Measurements from ENCODE around the gene HOXA3. TPM values are rescaled to one million over a fixed set of nuclear protein-coding genes. Genes with fewer than 3 reads are reported as not detected.

The HOXA3 gene
- total RNA-seq, 1 donor from 2014 or later = not detected

- intact Hi-C loops (cut with micrococcal nuclease) = loop anchor here (5.0 kb wide), 8 partner anchors 63 to 1247 kb away; partner anchors contain the start of genes HIBADH, SNX10 and TAX1BP1
- Mint-ChIP-seq H3K36me3 (ENCODE audit: low read depth) (peaks cover 15% of the 10 kb centered on the region), H3K27me3 (peaks cover 70% of the 10 kb centered on the region), H3K27ac (no peak overlapping the region), H3K9me3 (no peaks in the 10 kb centered on the region), H3K4me1 (peaks cover 46% of the 10 kb centered on the region), H3K4me3 (peak overlapping the region; percentile 15)
- TF ChIP-seq, protein P1, sequence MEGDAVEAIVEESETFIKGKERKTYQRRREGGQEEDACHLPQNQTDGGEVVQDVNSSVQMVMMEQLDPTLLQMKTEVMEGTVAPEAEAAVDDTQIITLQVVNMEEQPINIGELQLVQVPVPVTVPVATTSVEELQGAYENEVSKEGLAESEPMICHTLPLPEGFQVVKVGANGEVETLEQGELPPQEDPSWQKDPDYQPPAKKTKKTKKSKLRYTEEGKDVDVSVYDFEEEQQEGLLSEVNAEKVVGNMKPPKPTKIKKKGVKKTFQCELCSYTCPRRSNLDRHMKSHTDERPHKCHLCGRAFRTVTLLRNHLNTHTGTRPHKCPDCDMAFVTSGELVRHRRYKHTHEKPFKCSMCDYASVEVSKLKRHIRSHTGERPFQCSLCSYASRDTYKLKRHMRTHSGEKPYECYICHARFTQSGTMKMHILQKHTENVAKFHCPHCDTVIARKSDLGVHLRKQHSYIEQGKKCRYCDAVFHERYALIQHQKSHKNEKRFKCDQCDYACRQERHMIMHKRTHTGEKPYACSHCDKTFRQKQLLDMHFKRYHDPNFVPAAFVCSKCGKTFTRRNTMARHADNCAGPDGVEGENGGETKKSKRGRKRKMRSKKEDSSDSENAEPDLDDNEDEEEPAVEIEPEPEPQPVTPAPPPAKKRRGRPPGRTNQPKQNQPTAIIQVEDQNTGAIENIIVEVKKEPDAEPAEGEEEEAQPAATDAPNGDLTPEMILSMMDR (IDR thresholded peaks at IDR 0.05) = no peak
- DNase-seq = no peak
- CTCF ChIA-PET = interaction anchor here (3.7 kb wide), 1 partner anchor 244 kb away, joined by 11 read pairs; no protein-coding TSS in a partner anchor
- no peak for ATAC-seq (ENCODE audit: low read depth)
- POLR2A ChIA-PET = no interaction called here
These were observed 53.6 kb downstream of the HOXA3 start for GRCh38 chr7:27098578-27099451.

DNA sequence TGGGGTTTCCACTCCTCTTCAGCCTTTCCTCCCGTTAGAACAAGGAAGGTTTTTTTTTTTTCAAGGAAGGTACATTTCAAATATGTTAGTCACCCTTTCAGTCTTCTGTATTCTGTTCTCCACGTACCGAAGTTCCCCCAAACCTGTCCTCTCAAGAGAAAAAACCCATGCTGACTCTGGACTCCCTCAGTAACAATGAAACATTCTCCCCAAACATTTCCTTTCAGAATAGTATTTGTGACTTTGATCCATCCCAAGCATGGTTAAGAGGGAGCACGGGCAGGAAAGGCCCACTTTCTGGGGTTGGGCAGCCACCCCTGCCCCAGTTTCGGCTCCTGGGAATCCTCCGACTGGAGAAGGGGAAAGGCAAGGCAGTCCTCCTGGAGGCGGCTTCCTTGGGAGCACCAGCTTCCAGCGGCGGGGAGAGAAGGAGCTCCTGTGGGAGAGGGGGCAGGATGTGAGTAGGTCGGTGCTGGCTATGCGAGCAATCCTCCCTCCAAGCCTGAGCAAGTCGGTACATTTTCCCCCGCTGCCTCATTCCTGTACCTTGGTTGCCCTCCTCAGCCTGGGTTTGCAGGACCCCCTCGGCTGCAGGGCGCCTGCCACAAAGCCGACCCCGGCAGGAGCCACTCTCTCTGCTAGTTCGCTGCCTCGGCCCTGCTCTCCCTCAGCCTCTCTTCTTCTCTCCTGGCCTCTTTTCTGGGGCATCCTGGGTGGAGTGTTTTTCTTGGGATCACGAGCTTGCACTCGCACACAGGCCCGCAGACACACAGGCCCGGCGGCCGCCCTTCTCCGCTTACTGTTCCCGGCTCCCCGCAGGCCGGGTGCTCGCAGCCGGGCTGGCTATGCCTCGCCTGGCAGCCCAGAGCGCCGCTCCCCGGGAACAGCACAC lies 54.5 kb downstream of the HOXA3 start:
- intact Hi-C loops (cut with micrococcal nuclease) = loop anchor here (2.0 to 5.0 kb wide), 13 partner anchors 33 to 1246 kb away; partner anchors contain the start of genes HIBADH, HOXA4, SNX10 and TAX1BP1
- CTCF ChIA-PET = interaction anchor here (3.7 kb wide), 1 partner anchor 243 kb away, joined by 11 read pairs; no protein-coding TSS in a partner anchor
- H3K4me1 Mint-ChIP-seq = peaks cover 45% of the 10 kb centered on the region
- POLR2A ChIA-PET = interaction anchor here (1.1 to 1.9 kb wide), 2 partner anchors 33 to 235 kb away, joined by 6 to 16 read pairs; partner anchors contain the start of gene HOXA4
- H3K27ac Mint-ChIP-seq = no peak overlapping the region
- peak overlapping the region; percentile 94 for H3K4me3 Mint-ChIP-seq
- H3K27me3 Mint-ChIP-seq = peaks cover 66% of the 10 kb centered on the region
- no peak for ATAC-seq (ENCODE audit: low read depth)
- DNase-seq = no peak
- H3K9me3 Mint-ChIP-seq = no peaks in the 10 kb centered on the region
- TF ChIP-seq, protein P1 (IDR thresholded peaks at IDR 0.05) = no peak
- peaks cover 15% of the 10 kb centered on the region for H3K36me3 Mint-ChIP-seq (ENCODE audit: low read depth)

DNA sequence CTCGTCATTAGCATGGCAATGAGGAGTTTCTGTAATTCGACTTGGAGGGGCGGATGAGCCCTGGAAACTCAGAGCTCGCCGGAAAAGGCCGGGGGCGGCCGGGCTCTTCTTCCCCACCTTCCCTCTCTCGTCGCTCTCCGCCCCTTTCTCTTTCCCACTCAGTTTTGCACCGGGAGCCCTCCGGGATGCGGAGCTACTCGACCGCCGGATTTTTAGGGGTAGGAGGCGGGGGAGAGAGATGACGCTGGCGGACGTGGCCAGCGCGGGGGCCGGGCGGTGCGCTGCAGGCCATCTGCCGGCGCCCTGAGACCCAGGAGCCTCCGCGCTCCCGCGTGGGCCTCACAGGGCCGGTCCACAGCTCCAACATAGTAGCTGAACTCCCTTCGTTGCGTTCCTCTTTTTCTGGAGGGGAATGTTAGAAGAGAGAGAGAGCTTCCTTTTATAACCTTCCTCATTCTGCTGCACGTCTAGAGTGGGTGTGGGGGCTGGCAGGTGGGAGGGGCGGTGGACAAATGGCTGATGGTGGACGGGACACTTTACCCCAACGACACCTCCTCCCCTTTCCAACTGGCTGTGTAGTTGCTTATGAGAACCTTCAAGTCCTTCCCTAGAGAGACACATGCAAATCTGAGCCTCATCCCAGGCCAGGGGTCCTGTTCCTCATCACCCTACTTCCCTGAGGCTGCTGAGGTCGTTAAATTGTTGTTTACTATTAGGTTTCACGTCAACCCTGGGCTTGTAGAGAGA lies 55.4 kb downstream of the HOXA3 start:
- DNase-seq (no peak), ATAC-seq (ENCODE audit: low read depth) (no peak)
- Mint-ChIP-seq H3K4me3 (peak overlapping the region; percentile 94), H3K4me1 (peaks cover 36% of the 10 kb centered on the region), H3K9me3 (no peaks in the 10 kb centered on the region), H3K36me3 (ENCODE audit: low read depth) (peaks cover 15% of the 10 kb centered on the region), H3K27me3 (peaks cover 58% of the 10 kb centered on the region), H3K27ac (no peak overlapping the region)
- CTCF ChIA-PET = interaction anchor here (3.7 kb wide), 1 partner anchor 242 kb away, joined by 11 read pairs; no protein-coding TSS in a partner anchor
- intact Hi-C loops (cut with micrococcal nuclease) = loop anchor here (1.0 to 5.0 kb wide), 14 partner anchors 34 to 1245 kb away; partner anchors contain the start of genes HIBADH, HOXA4, SKAP2 and SNX10
- POLR2A ChIA-PET = interaction anchor here (1.1 to 1.9 kb wide), 2 partner anchors 34 to 234 kb away, joined by 6 to 16 read pairs; partner anchors contain the start of gene HOXA4
- TF ChIP-seq, protein P1 (IDR thresholded peaks at IDR 0.05) = no peak

DNA sequence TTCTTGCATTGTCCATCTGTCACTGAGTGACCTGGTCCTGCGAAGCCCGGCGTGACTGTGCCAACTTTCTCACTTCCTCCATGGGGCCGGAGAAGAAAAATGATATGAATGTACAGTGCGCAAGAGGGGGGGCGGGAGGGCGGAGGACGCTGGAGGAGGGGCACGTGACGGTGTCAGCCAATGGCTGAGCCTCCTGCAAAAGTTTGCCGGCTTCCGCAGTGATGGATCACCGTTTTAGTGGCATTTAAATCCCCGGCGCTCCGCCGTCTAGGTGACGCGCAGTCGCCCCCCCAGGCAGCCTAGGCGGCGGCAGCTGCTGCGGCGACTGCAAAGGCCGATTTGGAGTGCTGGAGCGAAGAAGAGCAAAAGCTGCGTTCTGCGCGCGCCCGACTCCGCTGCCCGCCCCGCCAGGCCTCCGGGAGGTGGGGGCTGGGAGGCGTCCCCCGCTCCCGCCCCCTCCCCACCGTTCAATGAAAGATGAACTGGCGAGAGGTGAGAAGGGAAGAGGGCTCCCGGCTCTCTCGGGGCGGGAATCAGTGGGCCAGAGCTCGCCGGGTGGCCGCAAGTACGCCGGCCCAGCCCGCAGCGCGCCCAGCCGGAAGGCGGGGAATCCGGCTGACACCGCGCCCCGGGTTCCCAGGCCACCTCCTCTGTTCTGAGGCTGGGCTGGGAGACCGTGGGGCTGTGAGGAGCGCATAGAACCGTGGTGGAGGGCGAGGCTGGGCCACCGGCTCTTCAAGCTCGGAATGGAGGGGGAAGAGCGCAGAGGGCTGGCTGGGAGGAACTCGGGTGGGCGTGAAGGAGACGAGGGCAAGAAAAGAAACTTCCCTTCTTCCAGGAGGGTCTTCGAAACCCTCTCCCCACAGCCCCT lies 56.3 kb downstream of the HOXA3 start, which contains the start of gene HOXA1:
Gene HOXA1 (minus strand): TSS at position 104 of the 871 bp plus-strand sequence. CDS start 88 bp downstream, at position 16.
- Mint-ChIP-seq H3K9me3 (no peaks in the 10 kb centered on the region), H3K36me3 (ENCODE audit: low read depth) (peaks cover 15% of the 10 kb centered on the region), H3K4me3 (peak within 1 kb of the TSS; percentile 94), H3K27me3 (peaks cover 52% of the 10 kb centered on the region), H3K4me1 (peaks cover 33% of the 10 kb centered on the region), H3K27ac (peak within 1 kb of the TSS; percentile 76)
- intact Hi-C loops (cut with micrococcal nuclease) = loop anchor here (1.0 to 5.0 kb wide), 14 partner anchors 35 to 1244 kb away; partner anchors contain the start of genes HIBADH, HOXA4, SKAP2 and SNX10
- POLR2A ChIA-PET = interaction anchor here (0.6 to 1.9 kb wide), 4 partner anchors 35 to 233 kb away, joined by 3 to 16 read pairs (median 4); partner anchors contain the start of gene HOXA4
- ATAC-seq (ENCODE audit: low read depth) (peak; percentile 87), DNase-seq (peak; percentile 67)
- TF ChIP-seq, protein P1 (IDR thresholded peaks at IDR 0.05) = no peak
- CTCF ChIA-PET = interaction anchor here (1.1 to 3.7 kb wide), 2 partner anchors 55 to 241 kb away, joined by 3 to 11 read pairs; no protein-coding TSS in a partner anchor
